Esophagus muscularis mucosa (tissue), 4 donors: ENCODE measurements around the gene BEND6.

Experiments
- EP300 ChIP-seq: sonication (generic); formaldehyde crosslinking; IDR thresholded peaks from one replicate; pipeline ENCODE4 v1.6.1; 2017; ENCODE audit warnings: antibody characterized with exemption
- POLR2A ChIP-seq: fragments of 450-650 bp; IDR thresholded peaks from one replicate; pipeline ENCODE4 v1.6.1; 2017; ENCODE audit warnings: antibody characterized with exemption, moderate library complexity, mild to moderate bottlenecking, low read depth
- POLR2AphosphoS5 ChIP-seq, 2 donors: sonication (generic); formaldehyde crosslinking; IDR thresholded peaks; one replicate each; pipeline ENCODE4 v1.6.1; 2017; ENCODE audit warnings: antibody characterized with exemption in 2 of 2
- TF ChIP-seq, protein P1 (sequence below), 3 experiments: fragments of 200-600 bp in 2 of 3; fragments of 450-650 bp in 1 of 3; sonication (generic) in 2 of 3; IDR thresholded peaks; one replicate each; pipeline ENCODE4 v1.5.1; 2017 to 2019; ENCODE audit warnings: antibody characterized with exemption in 3 of 3, mild to moderate bottlenecking in 2 of 3, moderate library complexity in 1 of 3

DNA sequence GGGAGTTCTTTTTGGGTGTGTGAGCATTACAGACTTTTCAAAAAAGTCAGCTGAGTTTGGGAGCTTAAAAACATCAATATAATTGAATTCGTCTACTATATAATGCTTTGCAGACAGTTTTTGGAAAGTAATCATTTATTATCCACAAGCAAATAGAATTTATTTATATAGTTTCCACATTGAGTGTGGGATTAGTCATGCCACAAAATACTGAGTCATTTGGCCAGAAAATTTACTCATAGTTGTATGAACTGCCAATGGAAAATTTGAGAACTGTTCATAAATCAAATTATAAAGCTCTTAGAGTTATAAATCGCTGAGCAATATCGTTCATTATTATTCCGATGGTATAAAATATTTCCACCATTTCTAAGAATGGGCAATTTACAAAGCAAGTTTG, 5.0 kb downstream of the BEND6 start:
- TF ChIP-seq POLR2AphosphoS5 (IDR thresholded peaks at IDR 0.05): no peak
- TF ChIP-seq, protein P1, sequence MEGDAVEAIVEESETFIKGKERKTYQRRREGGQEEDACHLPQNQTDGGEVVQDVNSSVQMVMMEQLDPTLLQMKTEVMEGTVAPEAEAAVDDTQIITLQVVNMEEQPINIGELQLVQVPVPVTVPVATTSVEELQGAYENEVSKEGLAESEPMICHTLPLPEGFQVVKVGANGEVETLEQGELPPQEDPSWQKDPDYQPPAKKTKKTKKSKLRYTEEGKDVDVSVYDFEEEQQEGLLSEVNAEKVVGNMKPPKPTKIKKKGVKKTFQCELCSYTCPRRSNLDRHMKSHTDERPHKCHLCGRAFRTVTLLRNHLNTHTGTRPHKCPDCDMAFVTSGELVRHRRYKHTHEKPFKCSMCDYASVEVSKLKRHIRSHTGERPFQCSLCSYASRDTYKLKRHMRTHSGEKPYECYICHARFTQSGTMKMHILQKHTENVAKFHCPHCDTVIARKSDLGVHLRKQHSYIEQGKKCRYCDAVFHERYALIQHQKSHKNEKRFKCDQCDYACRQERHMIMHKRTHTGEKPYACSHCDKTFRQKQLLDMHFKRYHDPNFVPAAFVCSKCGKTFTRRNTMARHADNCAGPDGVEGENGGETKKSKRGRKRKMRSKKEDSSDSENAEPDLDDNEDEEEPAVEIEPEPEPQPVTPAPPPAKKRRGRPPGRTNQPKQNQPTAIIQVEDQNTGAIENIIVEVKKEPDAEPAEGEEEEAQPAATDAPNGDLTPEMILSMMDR (IDR thresholded peaks at IDR 0.05): no peak
- no peak for TF ChIP-seq POLR2A
- TF ChIP-seq EP300: no peak
